22Rv1 (cell line): ENCODE data around the gene RALGAPA1.
"Not testable (repeated sequence)": the region's sequence is repeated elsewhere in the genome, so short reads cannot be mapped to it uniquely, and the experiment has no call there.

ENCODE experiments used
- H3K27ac ChIP-seq: fragments of 450-650 bp; 2 replicates; pipeline ENCODE4 v1.5.1; 2017
- ZFX ChIP-seq: fragments of 450-650 bp; IDR thresholded peaks from 2 replicates; pipeline ENCODE4 v1.6.1; 2017; ENCODE audit warnings: antibody characterized with exemption, borderline replicate concordance
- TF ChIP-seq, protein P1 (sequence below): fragments of 450-650 bp; IDR thresholded peaks from 2 replicates; pipeline ENCODE4 v1.5.1; 2017; ENCODE audit warnings: mild to moderate bottlenecking

The RALGAPA1 gene

DNA sequence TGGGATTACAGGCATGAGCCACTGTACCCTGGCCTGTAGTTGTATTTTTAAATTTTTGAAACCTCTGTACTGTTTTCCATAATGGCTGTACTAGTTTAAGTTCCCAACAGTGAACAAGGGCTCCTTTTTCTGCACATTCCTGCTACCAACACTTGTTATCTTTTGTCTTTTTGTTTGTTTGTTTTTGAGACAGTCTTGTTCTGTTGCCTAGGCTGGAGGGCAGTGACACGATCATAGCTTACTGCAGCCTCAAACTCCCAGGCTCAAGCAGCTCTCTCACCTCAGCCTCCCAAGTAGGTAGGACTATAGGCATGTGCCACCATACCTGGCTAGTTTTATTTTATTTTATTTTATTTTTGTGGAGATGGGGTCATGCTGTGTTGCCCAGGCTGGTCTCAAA is 40.0 kb upstream of the RALGAPA1 start:
- no peak overlapping the region for H3K27ac ChIP-seq
- no peak for TF ChIP-seq ZFX
- TF ChIP-seq, protein P1, sequence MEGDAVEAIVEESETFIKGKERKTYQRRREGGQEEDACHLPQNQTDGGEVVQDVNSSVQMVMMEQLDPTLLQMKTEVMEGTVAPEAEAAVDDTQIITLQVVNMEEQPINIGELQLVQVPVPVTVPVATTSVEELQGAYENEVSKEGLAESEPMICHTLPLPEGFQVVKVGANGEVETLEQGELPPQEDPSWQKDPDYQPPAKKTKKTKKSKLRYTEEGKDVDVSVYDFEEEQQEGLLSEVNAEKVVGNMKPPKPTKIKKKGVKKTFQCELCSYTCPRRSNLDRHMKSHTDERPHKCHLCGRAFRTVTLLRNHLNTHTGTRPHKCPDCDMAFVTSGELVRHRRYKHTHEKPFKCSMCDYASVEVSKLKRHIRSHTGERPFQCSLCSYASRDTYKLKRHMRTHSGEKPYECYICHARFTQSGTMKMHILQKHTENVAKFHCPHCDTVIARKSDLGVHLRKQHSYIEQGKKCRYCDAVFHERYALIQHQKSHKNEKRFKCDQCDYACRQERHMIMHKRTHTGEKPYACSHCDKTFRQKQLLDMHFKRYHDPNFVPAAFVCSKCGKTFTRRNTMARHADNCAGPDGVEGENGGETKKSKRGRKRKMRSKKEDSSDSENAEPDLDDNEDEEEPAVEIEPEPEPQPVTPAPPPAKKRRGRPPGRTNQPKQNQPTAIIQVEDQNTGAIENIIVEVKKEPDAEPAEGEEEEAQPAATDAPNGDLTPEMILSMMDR, result no peak

DNA sequence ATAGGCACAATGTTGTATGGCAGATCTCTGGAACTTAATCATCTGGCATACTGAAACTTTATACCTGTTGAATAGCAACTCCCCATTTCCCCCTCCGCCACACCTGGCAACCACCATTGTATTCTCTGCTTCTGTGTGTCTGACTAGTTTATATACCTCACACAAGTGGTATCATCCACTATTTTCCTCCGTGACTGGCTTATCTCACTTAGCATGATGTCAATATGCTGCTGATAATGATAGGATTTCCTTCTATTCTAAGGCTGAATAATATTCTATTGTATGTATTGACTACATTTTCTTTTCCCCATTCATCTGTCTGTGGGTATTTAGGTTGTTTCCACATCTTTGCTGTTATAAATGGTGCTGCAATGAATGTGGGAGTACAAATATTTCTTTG is 38.5 kb upstream of the RALGAPA1 start:
- no peak overlapping the region for H3K27ac ChIP-seq
- TF ChIP-seq, protein P1, result no peak
- TF ChIP-seq ZFX, result no peak

DNA sequence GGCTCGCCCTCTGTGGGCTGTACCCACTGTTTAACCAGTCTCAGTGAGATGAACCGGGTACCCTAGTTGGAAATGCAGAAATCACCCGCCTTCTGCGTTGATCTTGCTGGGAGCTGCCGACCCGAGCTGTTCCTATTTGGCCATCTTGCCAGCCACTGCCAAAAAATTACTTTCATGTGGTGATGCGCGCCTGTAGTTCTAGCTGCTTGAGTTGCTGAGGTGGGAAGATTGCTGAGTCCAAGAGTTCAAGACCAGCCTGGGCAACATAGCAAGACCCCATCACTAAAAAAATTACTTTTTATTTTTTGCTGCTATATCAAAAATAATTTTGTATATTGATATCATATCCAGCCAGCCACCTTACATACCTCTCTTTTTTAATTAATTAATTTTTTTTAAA is 35.4 kb upstream of the RALGAPA1 start:
- no peak for TF ChIP-seq ZFX
- TF ChIP-seq, protein P1, result no peak
- no peak overlapping the region for H3K27ac ChIP-seq

DNA sequence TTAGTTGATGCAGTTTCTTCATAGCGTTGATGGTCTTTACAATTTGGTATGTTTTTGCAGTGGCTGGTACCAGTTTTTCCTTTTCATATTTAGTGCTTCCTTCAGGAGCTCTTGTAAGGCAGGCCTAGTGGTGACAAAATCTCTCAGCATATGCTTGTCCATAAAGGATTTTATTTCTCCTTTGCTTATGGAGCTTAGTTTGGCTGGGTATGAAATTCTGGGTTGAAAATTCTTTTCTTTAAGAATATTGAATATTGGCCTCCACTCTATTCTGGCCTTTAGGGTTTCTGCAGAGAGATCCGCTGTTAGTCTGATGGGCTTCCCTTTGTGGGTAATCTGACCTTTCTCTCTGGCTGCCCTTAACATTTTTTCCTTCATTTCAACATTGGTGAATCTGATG is 33.1 kb upstream of the RALGAPA1 start:
- H3K27ac ChIP-seq, result not testable (repeated sequence)

DNA sequence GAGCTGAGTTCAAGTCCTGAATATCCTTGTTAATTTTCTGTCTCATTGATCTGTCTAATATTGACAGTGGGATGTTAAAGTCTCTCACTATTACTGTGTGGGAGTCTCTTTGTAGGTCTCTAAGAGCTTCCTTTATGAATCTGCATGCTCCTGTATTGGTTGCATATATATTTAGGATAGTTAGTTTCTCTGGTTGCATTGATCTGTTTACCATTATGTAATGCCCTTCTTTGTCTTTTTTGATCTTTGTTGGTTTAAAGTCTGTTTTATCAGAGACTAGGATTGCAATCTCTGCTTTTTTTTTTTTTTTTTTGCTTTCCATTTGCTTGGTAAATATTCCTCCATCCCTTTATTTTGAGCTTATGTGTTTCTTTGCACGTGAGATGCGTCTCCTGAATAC is 32.6 kb upstream of the RALGAPA1 start:
- H3K27ac ChIP-seq, result not testable (repeated sequence)

DNA sequence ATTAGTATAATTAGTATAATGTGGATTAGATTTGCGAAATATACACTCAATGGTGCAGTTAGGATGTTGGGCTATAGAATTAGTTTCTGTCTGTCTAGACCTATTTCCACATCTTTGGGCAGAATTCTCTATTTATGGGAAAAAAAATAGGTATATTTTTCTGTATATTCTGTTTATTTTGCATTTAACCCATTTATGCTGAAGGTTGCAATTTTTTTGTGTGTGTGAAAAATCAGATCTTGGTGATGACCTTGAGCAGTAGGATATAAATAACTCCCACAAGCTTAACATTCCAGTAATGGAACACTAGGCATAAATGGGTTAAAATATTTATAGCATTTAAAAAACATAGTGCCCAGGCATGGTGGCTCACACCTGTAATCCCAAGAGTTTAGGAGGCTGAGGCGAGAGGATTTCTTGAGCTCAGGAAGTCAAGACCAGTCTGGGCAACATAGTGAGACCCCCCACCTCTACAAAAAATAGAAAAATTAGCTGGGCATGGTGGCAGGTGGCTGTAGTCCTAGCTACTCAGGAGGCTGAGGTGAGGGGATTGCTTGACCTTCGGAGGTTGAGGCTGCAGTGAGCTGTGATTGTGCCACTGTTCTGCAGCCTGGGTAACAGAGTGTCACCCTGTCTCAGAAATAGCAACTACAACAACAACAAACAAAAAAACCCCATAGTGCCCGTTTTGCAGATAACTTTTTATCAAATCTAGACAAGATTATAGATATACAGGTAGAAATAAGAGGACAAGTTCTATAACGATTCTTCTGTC is 26.3 kb upstream of the RALGAPA1 start:
- H3K27ac ChIP-seq, result no peak overlapping the region
- TF ChIP-seq, protein P1, result no peak
- TF ChIP-seq ZFX, result no peak

DNA sequence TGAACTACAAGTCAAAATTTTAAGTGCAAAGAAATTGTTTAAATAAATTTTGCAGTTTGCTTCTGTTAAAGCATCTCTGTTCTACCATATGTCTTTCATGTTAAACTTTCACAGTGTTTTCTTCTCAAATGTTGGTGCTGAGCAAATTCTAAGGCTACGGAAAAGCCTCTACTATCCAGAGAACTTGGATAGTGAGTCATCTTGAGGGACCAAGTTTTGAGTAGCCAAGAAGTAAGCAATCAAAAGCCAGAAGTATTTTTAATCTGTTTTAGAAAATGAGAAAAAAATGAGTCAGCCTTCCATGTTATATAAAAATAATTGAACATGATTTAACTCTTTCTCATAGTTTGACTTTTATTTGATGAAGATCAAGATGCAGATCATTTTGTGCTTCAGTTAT is 20.4 kb upstream of the RALGAPA1 start:
- H3K27ac ChIP-seq, result no peak overlapping the region
- no peak for TF ChIP-seq ZFX
- TF ChIP-seq, protein P1, result no peak

DNA sequence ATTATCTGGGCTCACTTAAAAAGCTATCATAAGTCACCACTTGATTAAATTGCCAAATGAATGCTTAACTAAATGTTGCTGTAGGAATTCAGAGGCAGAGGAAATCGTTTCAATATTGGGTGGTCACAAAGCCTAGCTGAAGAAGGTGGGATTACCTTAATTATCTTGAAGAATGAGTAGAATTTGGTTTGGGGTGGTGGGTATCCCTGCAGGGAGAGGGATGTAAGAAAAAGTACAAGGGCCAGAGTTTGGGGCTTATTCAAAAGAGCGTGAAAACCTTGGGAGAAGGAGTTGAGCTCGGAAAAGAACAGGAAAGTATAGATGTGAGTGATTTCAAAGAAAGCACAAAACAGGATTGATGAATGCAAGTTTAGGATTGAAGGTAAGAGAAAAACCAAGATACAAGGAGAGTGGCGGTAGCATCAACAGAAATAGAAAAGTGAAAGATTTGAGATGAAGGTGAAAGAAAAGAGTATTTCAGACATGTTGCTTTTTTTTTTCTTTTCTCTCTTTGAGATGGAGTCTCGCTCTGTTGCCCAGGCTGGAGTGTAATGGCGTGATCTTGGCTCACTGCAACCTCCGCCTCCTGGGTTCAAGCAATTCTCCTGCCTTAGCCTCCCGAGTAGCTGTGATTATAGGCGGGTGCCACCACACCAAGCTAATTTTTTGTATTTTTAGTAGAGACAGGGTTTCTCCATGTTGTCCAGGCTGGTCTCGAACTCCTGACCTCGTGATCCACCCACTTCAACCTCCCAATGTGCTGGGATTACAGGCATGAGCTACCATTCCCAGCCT is 18.8 kb upstream of the RALGAPA1 start:
- TF ChIP-seq, protein P1, result no peak
- no peak for TF ChIP-seq ZFX
- H3K27ac ChIP-seq, result no peak overlapping the region
